GM12892 (cell line): ENCODE measurements around the gene YIF1B.

Experiments used
- DNase-seq: peaks from one replicate; pipeline ENCODE4 v3.0.0; 2011; ENCODE audit not compliant: insufficient read length
- FAIRE-seq: peaks from 2 replicates; lab custom pipeline; 2011; peaks lifted over from hg19 to GRCh38; lab: Jason Lieb, UNC
- POLR2A ChIP-seq: IDR thresholded peaks from 2 replicates; pipeline ENCODE4 v1.6.1; 2011; ENCODE audit warnings: low read depth, low read length, control low read depth
- POLR2AphosphoS5 ChIP-seq: IDR thresholded peaks from 2 replicates; pipeline ENCODE4 v1.6.1; 2011; ENCODE audit warnings: low read depth, low read length, control low read depth
- TAF1 ChIP-seq: IDR thresholded peaks from 2 replicates; pipeline ENCODE4 v1.6.1; 2011; ENCODE audit warnings: low read depth, mild to moderate bottlenecking, control low read depth, low read length, borderline replicate concordance

YIF1B gene

DNA sequence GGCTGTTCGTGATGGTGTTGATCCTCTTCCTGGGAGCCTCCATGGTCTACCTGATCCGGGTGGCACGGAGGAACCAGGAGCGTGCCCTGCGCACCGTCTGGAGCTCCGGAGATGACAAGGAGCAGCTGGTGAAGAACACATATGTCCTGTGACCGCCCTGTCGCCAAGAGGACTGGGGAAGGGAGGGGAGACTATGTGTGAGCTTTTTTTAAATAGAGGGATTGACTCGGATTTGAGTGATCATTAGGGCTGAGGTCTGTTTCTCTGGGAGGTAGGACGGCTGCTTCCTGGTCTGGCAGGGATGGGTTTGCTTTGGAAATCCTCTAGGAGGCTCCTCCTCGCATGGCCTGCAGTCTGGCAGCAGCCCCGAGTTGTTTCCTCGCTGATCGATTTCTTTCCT, 23.9 kb downstream of the YIF1B start:
- TF ChIP-seq TAF1 (no peak), POLR2AphosphoS5 (no peak), POLR2A (no peak)
- FAIRE-seq (no peak), DNase-seq (no peak)

DNA sequence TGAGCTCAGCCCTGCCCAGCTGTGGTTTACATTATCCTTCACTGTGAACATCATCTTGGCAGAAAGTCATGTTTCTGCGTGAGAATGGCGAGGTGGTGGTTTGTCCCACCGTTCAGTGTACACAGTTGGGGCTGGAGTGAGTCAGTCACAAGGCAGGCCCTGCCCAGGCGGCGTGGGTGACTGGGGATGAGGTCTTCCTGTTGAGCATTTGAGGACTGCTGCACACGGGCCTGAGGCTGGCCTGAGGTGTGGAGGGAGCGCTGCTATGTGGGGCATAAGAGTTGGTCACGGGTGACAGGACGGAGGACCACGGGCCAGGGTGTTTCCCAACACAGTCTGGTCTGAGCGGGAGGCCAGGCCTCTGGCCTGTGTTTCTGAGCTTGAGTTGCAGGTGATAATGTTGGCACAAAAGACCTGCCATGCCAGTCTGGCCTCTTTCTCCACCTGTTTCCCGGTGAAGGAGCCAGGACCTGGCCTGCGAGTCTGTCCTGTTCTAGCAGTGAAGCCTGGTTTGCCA, 25.1 kb downstream of the YIF1B start:
- no peak for FAIRE-seq
- DNase-seq: no peak
- TF ChIP-seq POLR2AphosphoS5 (no peak), TAF1 (no peak), POLR2A (no peak)

DNA sequence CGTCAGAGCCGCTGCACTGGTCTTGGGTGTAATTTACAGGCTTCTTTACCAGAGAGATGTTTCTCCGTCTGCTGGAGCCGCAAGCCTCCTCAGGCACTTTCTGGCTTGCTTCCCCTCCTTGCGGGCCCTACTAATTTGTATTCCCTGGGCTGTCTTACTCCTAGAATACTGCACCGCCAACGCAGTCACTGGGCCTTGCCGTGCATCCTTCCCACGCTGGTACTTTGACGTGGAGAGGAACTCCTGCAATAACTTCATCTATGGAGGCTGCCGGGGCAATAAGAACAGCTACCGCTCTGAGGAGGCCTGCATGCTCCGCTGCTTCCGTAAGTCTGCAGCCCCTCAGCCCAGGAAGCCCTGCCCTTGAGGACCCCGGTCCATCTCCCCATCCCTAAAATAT, 25.8 kb downstream of the YIF1B start:
- FAIRE-seq (no peak), DNase-seq (no peak)
- TF ChIP-seq POLR2AphosphoS5: no peak
- TF ChIP-seq POLR2A: no peak
- TF ChIP-seq TAF1: no peak

DNA sequence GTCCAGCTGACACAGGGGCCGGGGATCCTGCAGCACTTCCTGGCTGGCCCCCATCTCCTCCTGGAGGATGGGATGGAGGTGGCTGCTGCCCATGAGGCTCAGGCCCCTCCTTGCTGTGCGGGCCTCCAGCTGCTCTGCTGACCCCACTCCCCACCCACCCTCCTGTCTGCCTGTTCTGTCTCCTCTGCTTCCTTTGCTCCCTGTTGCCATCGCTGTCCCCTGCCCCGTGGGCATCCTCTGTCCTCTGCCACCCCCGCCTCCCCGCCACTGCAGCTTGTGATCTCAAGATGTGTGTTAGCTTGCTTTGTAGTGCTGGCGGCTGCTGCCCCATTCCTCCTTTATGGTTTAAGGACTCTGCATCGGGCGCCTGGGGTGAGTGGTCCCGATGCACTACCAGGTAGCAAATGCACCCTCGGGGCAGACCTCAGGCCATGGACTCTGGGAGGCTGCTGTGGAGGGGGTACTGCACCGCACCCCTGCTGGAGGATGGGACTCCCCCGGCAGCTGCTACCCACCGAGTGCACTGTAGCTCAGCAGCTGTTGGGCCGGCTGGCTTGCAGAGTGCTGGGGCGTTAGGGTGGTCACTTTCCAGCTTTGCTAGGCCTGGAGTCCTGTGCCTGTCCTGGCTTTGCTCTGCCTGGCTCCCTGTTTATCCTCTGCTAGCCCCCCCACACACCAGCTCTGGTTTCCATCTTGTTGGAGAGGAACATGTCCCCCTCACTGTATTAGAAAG, 27.5 kb downstream of the YIF1B start:
- TF ChIP-seq TAF1 (no peak), POLR2AphosphoS5 (no peak), POLR2A (no peak)
- FAIRE-seq: no peak
- DNase-seq: no peak

DNA sequence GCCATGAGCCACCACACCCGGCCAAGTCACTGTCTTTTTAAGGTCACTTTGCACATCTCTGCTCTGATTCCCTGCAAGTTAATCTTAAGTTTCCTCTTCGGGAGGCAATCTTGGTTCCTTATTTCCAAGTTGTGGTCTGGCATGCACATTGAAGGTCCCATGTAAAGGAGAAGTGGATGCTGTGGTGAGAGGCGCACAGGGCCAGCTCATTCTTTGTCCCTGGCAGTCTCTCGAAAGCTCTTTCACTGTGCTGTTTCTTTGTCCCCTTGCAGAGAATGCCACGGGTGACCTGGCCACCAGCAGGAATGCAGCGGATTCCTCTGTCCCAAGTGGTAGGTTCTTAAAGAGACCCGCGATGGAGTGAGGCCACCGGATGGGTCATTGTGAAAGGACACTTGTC, 28.1 kb downstream of the YIF1B start:
- TF ChIP-seq TAF1 (no peak), POLR2A (no peak), POLR2AphosphoS5 (no peak)
- FAIRE-seq: no peak
- DNase-seq: no peak

DNA sequence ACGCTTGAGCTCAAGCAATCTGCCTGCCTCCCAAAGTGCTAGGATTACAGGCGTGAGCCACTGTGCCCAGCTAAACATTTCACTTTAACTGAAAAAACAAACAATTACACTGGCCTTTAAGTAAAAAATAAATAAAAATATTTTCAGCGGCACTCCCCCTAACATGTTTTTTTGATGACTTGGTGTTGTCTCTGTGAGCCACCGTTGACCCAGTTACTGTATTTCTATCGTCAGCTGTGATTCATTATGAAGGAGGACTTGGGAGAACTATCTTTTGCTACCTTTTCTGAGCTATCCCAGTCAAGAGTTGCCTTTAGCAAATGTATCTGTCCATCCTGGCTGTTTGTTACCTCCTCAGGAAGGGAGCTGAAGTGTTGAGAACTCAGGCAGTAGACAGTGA, 30.2 kb downstream of the YIF1B start:
- no peak for FAIRE-seq
- TF ChIP-seq TAF1 (no peak), POLR2A (no peak), POLR2AphosphoS5 (no peak)
- no peak for DNase-seq

DNA sequence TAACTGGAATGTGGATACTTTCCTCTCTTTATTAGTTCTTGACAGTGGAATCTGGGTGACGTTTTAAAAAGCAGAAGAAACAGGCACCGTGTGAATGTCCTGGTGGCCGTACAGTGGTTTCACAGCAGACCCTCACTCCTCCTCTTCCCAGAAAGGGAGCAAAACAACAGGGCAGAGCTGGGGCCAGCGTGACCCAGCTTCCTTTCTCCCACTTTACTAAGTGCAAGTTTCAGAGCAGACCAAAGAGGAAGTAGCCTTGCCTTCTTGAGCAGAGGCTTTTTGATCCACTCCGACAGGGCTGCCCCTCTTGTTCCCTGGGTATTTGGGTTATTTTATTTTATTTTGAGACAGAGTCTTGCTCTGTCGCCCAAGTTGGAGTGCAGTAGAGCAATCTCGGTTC, 31.3 kb downstream of the YIF1B start:
- no peak for TF ChIP-seq TAF1
- TF ChIP-seq POLR2AphosphoS5: no peak
- DNase-seq (no peak), FAIRE-seq (no peak)

DNA sequence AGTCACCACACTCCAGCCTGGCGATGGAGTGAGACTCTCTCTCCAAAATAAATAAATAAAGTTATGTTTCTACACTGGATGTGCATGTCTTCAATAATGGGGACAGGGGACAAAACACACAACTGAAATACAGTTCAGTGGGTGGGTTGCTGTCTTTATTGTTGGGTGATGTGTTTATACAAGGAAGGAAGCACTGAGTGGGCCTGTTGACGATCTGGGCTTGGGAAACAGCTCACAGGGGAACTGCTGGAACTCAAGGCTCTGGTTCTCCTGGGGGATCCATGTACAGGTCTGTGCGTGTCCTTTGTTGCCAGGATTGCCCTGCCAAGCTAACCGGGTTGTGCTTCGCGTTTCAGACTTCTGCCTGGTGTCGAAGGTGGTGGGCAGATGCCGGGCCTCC, 32.5 kb downstream of the YIF1B start:
- DNase-seq: no peak
- no peak for FAIRE-seq
- TF ChIP-seq POLR2AphosphoS5 (no peak), TAF1 (no peak), POLR2A (no peak)

DNA sequence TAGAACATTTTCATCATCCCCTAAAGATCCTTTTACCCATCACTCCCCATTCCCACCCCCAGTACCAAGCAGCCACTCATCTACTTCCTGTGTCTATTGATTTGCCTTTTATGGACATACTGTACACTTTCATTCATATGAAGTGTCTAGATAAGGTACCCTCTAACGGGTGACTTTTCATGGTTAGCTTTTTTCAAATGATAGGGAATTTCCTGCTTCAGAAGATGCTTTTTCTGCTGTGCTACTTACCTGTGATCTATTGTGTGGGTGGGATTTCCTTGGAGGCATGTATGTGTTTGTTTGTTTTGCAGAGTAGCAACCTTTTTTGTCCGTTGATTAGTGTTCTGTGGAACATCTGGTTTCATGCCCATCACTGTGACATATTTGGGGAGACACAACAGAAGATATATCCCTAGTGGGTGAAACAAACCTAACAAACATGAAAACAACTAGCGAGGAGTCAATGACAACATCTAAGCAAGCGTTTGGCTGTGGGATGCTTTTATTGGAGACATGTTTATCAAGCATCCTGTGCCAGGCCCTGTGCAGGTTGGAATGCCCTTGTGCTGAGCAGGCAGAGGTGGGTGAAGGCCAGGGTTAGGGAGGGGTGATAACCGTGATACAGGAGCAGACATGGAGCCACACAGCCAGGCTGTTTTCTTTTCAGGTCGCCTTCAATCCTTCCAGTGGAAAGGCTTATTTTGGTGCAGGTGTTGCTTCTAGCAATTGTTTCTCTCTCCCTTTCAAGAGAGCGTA, 33.8 kb downstream of the YIF1B start:
- FAIRE-seq: peak; percentile 76
- TF ChIP-seq POLR2A (no peak), TAF1 (no peak), POLR2AphosphoS5 (no peak)
- DNase-seq: no peak

DNA sequence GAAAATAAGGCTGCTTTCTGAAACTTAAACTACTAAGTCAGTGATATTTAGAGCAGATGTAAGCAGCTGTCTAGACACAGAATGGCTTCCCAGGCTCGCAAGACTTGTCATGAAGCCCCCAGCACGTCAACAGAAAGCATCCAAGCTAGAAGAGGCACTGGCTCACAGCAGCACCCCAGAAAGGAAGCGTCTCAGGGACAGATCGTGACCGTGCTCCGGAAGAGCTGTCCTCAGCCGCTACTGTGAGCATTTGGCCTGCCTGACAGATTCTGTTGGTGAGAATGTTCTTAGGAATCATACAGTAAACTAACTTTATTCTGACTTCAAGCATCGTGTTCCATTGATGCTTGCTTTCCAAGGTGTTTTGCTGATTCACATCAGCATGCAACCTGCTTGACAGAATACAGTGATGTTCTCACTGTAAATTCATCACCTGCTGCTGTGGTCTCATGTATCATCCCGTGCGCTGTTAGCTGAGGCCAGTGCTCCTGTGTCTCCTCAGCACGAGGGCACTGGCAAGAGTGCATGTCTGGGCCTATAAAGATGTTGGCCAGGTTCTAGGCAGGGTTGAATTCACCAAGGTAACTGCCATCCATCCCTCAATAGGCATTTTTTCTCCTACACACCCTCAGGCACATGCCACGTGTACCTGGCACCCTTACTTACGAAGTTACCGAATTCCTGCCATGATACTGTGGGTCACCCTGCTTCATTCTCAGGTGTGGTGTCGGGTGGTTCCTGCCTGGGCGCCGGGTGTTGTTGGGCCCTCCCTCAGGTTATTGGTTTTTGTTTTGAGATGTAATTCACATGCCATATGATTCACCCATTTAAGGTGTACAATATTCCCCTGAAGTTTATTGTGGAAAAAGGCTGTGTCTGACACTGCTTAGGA, 35.5 kb downstream of the YIF1B start:
- DNase-seq (no peak), FAIRE-seq (no peak)
- TF ChIP-seq TAF1 (no peak), POLR2AphosphoS5 (no peak), POLR2A (no peak)

DNA sequence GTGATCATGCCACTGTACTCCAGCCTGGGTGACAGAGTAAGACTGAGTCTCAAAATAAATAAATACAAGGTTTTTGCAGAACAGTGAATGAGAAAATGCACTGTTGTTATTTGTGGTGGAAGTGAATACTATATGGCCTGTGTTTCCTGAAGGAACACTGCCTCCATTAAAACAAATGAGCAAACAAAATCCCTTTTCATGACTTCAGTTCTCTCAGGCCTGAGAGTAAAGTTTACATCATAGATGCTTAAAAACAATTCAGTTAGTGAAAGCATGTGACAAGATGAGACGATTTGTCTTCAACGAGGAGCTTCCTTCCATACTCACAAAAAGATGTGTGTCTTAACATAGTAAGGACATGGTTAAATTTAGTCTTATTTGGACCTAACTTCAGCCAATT, 37.0 kb downstream of the YIF1B start:
- no peak for TF ChIP-seq POLR2A
- no peak for TF ChIP-seq TAF1
- no peak for TF ChIP-seq POLR2AphosphoS5
- DNase-seq (no peak), FAIRE-seq (no peak)
